ENCODE results near the gene DLG2. TPM values are rescaled to one million over a fixed set of nuclear protein-coding genes. Genes with fewer than 3 reads are reported as not detected.

The DLG2 gene
- total and polyA plus RNA-seq, 9 donors, result 2.5 to 20.7 (median 12.0) TPM

DNA sequence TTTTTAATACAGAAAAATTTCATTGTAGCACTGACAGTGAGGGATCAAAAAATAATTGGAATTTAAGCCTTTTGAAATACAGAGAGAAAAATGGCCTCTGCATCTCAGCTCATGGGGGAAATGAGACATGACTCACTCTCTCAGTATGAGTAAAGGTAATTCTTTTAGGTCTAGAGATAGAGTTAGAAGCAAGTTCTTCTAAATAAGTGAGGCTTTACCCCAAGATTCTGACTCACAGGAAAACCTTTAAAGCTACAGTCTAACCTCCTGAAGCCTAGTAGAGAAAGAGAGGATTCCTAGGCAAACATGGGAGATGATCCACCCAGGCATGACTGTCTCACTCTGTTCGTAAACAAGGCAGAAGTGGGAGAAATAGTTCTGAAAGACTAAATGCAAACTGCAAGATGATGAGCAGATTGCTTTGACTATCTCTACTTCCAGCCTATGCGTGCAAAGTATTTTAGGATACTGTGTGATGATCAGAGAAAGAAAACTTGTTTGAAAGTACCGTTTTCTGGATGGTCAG, 1337.7 kb downstream of the DLG2 start:
- Histone ChIP-seq H3K27ac (no peak overlapping the region), H3K36me3 (no peaks in the 10 kb centered on the region), H3K4me1 (ENCODE audit: insufficient read depth) (no peaks in the 10 kb centered on the region), H3K4me3 (no peak overlapping the region), H3K27me3 (no peaks in the 10 kb centered on the region), H3K9me3 (no peaks in the 10 kb centered on the region)
- WGBS, 3 donors, result 78 to 90% (median 89%) methylated on average over 3 of the region's 3 CpGs
- DNase-seq, result no peak
- no peak for TF ChIP-seq POLR2A (IDR thresholded peaks at IDR 0.05)
- intact Hi-C loops (cut with DNase I), result no loop called here

DNA sequence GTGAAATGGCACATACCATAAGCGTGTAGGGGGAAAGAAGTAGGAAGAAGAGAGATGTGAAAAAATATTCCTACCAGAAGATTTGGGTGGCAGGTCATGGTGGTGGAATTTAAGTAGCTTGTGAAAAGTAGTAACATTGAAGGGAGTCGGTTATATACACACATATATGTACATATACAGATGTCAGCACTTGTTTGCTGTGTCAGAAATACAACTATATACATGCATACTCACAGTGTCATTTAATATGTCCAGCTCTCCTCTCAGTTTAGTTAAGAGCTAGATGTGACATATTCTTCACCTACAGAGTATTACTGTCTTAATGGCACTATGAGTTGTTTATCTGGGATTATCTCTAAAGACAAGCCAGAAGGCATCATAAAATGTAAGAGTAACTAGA, 1353.6 kb downstream of the DLG2 start:
- intact Hi-C loops (cut with DNase I), result no loop called here
- 70 to 71% (median 70%) methylated on average over 2 of the region's 2 CpGs for WGBS, 3 donors
- Histone ChIP-seq H3K9me3 (no peaks in the 10 kb centered on the region), H3K27me3 (no peaks in the 10 kb centered on the region), H3K4me3 (no peak overlapping the region), H3K4me1 (ENCODE audit: insufficient read depth) (no peaks in the 10 kb centered on the region), H3K27ac (no peak overlapping the region), H3K36me3 (no peaks in the 10 kb centered on the region)
- no peak for DNase-seq
- no peak for TF ChIP-seq EP300 (IDR thresholded peaks at IDR 0.05)
- TF ChIP-seq, protein P1, sequence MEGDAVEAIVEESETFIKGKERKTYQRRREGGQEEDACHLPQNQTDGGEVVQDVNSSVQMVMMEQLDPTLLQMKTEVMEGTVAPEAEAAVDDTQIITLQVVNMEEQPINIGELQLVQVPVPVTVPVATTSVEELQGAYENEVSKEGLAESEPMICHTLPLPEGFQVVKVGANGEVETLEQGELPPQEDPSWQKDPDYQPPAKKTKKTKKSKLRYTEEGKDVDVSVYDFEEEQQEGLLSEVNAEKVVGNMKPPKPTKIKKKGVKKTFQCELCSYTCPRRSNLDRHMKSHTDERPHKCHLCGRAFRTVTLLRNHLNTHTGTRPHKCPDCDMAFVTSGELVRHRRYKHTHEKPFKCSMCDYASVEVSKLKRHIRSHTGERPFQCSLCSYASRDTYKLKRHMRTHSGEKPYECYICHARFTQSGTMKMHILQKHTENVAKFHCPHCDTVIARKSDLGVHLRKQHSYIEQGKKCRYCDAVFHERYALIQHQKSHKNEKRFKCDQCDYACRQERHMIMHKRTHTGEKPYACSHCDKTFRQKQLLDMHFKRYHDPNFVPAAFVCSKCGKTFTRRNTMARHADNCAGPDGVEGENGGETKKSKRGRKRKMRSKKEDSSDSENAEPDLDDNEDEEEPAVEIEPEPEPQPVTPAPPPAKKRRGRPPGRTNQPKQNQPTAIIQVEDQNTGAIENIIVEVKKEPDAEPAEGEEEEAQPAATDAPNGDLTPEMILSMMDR (IDR thresholded peaks at IDR 0.05), result no peak
- TF ChIP-seq POLR2A (IDR thresholded peaks at IDR 0.05), result no peak

DNA sequence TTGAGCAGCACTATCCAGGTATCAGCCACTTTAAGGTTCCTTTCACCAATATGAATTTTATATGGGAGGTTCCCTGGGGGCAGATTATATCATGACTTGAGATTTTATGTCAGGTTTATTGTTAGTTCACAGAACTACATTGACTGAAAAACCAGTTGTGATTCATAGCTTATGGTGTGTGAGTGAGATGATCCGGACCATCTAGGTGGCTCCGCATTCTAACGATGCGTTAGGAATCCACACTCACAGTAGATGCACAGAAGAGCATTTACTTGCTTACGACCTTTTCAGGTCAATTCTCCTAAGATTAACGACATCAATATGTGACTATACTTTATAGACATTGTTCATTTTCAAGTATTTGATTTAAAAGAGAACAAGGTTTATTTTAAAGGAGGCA, 1356.7 kb downstream of the DLG2 start:
- Histone ChIP-seq H3K4me3 (no peak overlapping the region), H3K27me3 (no peaks in the 10 kb centered on the region), H3K9me3 (no peaks in the 10 kb centered on the region), H3K36me3 (no peaks in the 10 kb centered on the region), H3K4me1 (ENCODE audit: insufficient read depth) (no peaks in the 10 kb centered on the region), H3K27ac (no peak overlapping the region)
- TF ChIP-seq EP300 (IDR thresholded peaks at IDR 0.05) (no peak), POLR2A (IDR thresholded peaks at IDR 0.05) (no peak)
- intact Hi-C loops (cut with DNase I), result no loop called here
- 92 to 94% (median 94%) methylated on average over 6 of the region's 6 CpGs for WGBS, 3 donors
- no peak for DNase-seq

DNA sequence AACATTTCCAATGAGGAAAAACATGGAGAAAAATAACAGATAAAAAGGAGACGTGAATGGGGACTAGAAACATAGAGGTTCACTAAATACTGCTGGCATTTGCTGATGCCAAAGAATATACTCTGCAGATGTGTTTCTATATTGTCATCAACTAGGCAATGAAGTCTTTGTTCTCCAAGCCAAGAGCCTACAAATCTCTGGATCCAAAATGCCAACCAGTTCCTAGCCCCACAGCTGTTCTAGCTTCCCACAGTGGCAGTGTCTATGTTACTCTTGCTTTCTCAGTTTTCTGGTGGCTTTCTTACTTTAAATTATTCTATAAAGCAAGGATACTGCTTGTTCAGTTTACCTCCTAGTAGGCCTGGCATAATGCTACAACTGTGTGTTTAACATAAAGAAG, 1363.1 kb downstream of the DLG2 start:
- intact Hi-C loops (cut with DNase I), result no loop called here

DNA sequence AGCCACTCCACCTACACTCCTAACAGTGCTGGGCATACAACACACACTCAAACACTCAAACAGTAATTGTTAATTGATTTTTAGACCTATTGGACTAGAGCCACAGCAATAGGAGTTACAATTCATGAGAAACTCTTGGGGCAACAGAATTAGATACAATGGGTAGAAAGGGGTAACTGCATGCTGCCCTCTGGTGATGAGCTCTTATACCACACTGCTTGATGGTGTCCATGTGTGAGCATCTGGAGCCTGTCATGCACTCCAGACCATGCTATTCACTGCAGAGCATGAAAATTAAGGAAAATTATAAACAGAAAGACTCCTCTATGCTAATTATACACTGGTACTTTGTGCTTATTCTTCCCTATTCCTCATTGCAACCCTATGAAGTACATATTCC, 1365.4 kb downstream of the DLG2 start:
- Histone ChIP-seq H3K4me3 (no peak overlapping the region), H3K27me3 (no peaks in the 10 kb centered on the region), H3K36me3 (no peaks in the 10 kb centered on the region), H3K9me3 (no peaks in the 10 kb centered on the region), H3K4me1 (ENCODE audit: insufficient read depth) (no peaks in the 10 kb centered on the region), H3K27ac (no peak overlapping the region)
- no peak for DNase-seq
- intact Hi-C loops (cut with DNase I), result no loop called here
- TF ChIP-seq, protein P1 (IDR thresholded peaks at IDR 0.05), result no peak
- TF ChIP-seq POLR2A (IDR thresholded peaks at IDR 0.05), result no peak
- TF ChIP-seq EP300 (IDR thresholded peaks at IDR 0.05), result no peak

More for the DNA sequence above, 1363.1 kb downstream of the DLG2 start:
- H3K9me3 ChIP-seq, result no peaks in the 10 kb centered on the region
- no peaks in the 10 kb centered on the region for H3K36me3 ChIP-seq
- no peak overlapping the region for H3K4me3 ChIP-seq
- 14 to 40% (median 32%) methylated on average over 1 of the region's 1 CpG for WGBS, 3 donors
- H3K27ac ChIP-seq, result no peak overlapping the region
- TF ChIP-seq POLR2A (IDR thresholded peaks at IDR 0.05) (no peak), EP300 (IDR thresholded peaks at IDR 0.05) (no peak)
- TF ChIP-seq, protein P1 (IDR thresholded peaks at IDR 0.05), result no peak
- no peak for DNase-seq
- H3K4me1 ChIP-seq (ENCODE audit: insufficient read depth), result no peaks in the 10 kb centered on the region
- H3K27me3 ChIP-seq, result no peaks in the 10 kb centered on the region

Data from ovary (tissue), 9 donors.